NB4 (cell line): ENCODE measurements around the gene SAMD4A.
A peak's percentile ranks its signal among the peaks of the same experiment; 100 is the strongest.

Source experiments
- DNase-seq: peaks from one replicate; pipeline ENCODE4 v3.0.0; 2010; ENCODE audit warnings: low read depth
- H3K4me3 ChIP-seq: one replicate; pipeline ENCODE4 v1.5.1; 2011; ENCODE audit warnings: mild to moderate bottlenecking, low read depth, low read length, moderate library complexity
- MYC ChIP-seq: IDR thresholded peaks from 2 replicates; pipeline ENCODE4 v1.6.1; 2011; ENCODE audit warnings: low read depth, low read length
- POLR2A ChIP-seq: IDR thresholded peaks from 2 replicates; pipeline ENCODE4 v1.6.1; 2011; ENCODE audit warnings: mild to moderate bottlenecking; ENCODE audit not compliant: insufficient read length; ENCODE audit errors: extremely low read depth
- TF ChIP-seq, protein P1 (sequence below): IDR thresholded peaks from 2 replicates; pipeline ENCODE4 v1.6.1; 2011; ENCODE audit warnings: low read depth, low read length
- TF ChIP-seq, protein P2 (sequence below): IDR thresholded peaks from one replicate; pipeline ENCODE4 v1.5.1; 2012; ENCODE audit warnings: low read depth, low read length

Gene SAMD4A

GRCh38 chr14:54591866-54592265 lies 24.9 kb downstream of the SAMD4A start:
- no peak overlapping the region for H3K4me3 ChIP-seq
- TF ChIP-seq, protein P1, sequence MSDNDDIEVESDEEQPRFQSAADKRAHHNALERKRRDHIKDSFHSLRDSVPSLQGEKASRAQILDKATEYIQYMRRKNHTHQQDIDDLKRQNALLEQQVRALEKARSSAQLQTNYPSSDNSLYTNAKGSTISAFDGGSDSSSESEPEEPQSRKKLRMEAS = no peak
- no peak for TF ChIP-seq POLR2A
- no peak for TF ChIP-seq MYC
- TF ChIP-seq, protein P2, sequence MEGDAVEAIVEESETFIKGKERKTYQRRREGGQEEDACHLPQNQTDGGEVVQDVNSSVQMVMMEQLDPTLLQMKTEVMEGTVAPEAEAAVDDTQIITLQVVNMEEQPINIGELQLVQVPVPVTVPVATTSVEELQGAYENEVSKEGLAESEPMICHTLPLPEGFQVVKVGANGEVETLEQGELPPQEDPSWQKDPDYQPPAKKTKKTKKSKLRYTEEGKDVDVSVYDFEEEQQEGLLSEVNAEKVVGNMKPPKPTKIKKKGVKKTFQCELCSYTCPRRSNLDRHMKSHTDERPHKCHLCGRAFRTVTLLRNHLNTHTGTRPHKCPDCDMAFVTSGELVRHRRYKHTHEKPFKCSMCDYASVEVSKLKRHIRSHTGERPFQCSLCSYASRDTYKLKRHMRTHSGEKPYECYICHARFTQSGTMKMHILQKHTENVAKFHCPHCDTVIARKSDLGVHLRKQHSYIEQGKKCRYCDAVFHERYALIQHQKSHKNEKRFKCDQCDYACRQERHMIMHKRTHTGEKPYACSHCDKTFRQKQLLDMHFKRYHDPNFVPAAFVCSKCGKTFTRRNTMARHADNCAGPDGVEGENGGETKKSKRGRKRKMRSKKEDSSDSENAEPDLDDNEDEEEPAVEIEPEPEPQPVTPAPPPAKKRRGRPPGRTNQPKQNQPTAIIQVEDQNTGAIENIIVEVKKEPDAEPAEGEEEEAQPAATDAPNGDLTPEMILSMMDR = no peak
- no peak for DNase-seq

DNA sequence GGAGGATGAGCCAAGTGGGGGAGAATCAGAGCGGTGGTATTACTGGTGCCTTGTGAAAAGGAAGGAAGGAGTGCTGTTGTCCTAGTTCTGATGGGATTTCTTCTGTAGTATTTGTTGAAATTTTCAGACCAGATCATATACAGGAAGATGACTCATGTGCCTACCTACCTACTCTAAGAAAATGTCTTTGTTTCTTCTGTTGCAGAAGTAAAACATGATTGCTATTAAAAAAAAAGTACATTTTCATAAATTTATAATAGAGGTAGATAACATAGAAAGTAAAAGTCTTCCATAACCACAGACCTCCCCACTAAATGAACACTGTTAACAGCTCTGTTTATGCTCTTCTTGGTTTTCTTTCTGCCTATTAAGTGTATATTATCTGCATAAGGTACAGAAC lies 26.9 kb downstream of the SAMD4A start:
- TF ChIP-seq POLR2A = no peak
- TF ChIP-seq, protein P2 = no peak
- no peak for TF ChIP-seq MYC
- TF ChIP-seq, protein P1 = no peak
- DNase-seq = no peak
- H3K4me3 ChIP-seq = no peak overlapping the region

DNA sequence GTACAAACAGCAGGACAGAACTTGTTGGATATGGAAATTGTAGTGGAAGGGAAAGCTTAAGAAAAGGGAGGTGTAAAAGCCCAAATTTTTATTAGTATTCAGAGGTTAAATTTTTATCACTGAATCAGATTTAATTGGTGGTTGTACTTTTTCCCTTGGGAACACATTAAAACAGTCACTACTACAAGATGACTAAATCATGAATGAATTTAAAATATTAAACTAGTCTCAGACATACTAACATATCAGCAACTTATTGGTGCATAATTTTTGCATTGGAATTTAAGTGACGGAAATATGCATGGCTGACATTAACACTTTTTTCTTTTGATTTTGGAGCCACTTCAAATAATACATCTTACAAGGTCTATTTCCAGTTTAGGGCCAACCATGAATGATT lies 27.6 kb downstream of the SAMD4A start:
- no peak for DNase-seq
- H3K4me3 ChIP-seq = no peak overlapping the region
- TF ChIP-seq MYC (no peak), POLR2A (no peak)
- TF ChIP-seq, protein P1 = no peak
- TF ChIP-seq, protein P2 = no peak

- TF ChIP-seq POLR2A = no peak
- no peak for TF ChIP-seq MYC
- TF ChIP-seq, protein P2 = no peak
- TF ChIP-seq, protein P1 = no peak
- peak; percentile 34 for DNase-seq
- no peak overlapping the region for H3K4me3 ChIP-seq
These were observed 31.0 kb downstream of the SAMD4A start for GRCh38 chr14:54597795-54598443.

- no peak for DNase-seq
- TF ChIP-seq MYC (no peak), POLR2A (no peak)
- TF ChIP-seq, protein P1 = no peak
- TF ChIP-seq, protein P2 = no peak
- H3K4me3 ChIP-seq = no peak overlapping the region
These were observed 33.2 kb downstream of the SAMD4A start for GRCh38 chr14:54599966-54600716.
